Stimulated activated CD4-positive, alpha-beta T cell treated with anti-CD3 and anti-CD28 coated beads, TNF-alpha, amount 100 ng/mL, for 24 hours (primary cell): ENCODE results near the gene CDC25B.
"Not testable (repeated sequence)": the region's sequence is repeated elsewhere in the genome, so short reads cannot be mapped to it uniquely, and the experiment has no call there.

Source experiments
- DNase-seq, 3 experiments: peaks; one replicate each; pipeline ENCODE4 v3.0.0-alpha.2; 2020; ENCODE audit warnings: low read depth in 3 of 3

CDC25B gene

GRCh38 chr20:3826420-3826819 lies 30.3 kb downstream of the CDC25B start:
- DNase-seq: no peak

DNA sequence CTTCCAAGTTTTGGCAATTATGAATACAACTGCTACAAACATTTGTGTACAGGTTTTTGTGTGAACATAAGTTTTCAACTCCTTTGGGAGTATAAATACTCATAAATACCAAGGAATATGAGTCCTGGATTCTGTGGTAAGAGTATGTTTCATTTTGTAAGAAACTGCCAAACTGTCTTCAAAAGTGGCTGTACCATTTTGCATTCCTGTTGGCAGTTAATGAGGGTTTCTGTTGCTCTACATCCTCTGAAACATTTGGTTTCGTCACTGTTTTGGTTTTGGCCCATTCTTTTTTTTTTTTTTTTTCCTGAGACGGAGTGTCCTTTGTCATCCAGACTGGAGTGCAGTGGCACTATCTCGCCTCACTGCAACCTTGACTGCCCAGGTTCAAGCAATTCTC lies 32.7 kb downstream of the CDC25B start:
- DNase-seq: no peak

DNA sequence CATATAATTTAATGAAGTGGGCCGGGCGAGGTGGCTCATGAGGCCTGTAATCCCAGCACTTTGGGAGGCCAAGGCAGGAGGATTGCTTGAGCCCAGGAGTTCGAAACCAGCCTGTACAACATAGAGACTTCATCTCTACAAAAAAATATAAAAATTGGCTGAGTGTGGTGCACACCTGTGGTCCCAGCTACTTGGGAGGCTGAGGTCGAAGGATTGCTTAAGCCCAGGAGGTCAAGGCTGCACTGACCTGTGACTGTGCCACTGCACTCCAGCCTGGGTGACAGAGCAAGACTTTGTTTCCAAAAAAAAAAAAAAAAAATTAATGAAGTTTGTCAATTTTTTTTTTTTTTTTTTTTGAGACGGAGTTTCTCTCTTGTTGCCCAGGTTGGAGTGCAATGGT lies 33.8 kb downstream of the CDC25B start:
- not testable (repeated sequence) for DNase-seq

- no peak for DNase-seq
Measured at GRCh38 chr20:3836132-3836531, 40.0 kb downstream of the CDC25B start.

- DNase-seq: no peak
Measured at GRCh38 chr20:3839328-3839727, 43.2 kb downstream of the CDC25B start.

DNA sequence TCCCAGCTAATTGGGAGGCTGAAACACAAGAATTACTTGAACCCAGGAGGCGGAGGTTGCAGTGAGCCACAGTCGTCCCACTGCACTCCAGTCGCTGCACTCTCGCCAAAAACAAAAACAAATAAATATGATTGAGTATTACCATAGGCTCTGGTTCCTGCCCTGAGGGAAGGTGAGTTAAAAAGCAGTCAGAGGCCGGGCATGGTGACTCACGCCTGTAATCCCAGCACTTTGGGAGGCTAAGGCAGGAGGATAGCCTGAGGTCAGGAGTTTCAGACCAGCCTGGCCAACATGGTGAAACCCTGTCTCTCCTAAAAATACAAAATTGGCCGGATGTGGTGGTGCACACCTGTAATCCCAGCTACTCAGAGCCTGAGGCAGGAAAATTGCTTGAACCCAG lies 44.1 kb downstream of the CDC25B start:
- DNase-seq: not testable (repeated sequence)

GRCh38 chr20:3842348-3842930 lies 46.3 kb downstream of the CDC25B start:
- no peak for DNase-seq

DNA sequence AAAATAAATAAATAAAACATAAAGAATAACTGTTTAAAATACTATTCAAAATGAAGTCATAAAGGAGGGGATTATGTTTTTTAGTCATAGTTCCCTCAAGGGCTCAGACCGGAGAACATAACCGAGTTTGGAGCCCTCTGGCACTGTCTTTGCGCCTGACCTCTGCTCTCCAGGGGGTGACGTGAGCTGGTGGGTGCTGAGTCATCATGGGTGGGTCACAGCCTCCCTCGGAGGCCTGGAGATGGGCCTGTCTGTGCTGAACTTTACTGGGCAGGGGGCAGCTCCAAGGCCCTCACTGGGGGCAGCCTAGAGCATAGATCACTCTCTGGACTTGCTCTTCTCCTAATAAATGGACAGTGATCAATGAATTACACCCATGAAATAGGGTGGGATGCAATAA lies 47.4 kb downstream of the CDC25B start:
- no peak for DNase-seq

GRCh38 chr20:3843990-3844619 lies 48.0 kb downstream of the CDC25B start:
- not testable (repeated sequence) for DNase-seq

- DNase-seq: no peak
Measured at GRCh38 chr20:3846378-3846739, 50.2 kb downstream of the CDC25B start.

GRCh38 chr20:3846740-3847428 lies 50.8 kb downstream of the CDC25B start, which contains the start of gene MAVS:
MAVS (plus strand) TSS chr20:3846834; CDS start chr20:3854625, 7,791 bp downstream.
- peak; percentile 75 to 88 (median 75) for DNase-seq

GRCh38 chr20:3847429-3847940 lies 51.4 kb downstream of the CDC25B start:
- no peak for DNase-seq

- no peak for DNase-seq
Measured at GRCh38 chr20:3848565-3848964, 52.5 kb downstream of the CDC25B start.

DNA sequence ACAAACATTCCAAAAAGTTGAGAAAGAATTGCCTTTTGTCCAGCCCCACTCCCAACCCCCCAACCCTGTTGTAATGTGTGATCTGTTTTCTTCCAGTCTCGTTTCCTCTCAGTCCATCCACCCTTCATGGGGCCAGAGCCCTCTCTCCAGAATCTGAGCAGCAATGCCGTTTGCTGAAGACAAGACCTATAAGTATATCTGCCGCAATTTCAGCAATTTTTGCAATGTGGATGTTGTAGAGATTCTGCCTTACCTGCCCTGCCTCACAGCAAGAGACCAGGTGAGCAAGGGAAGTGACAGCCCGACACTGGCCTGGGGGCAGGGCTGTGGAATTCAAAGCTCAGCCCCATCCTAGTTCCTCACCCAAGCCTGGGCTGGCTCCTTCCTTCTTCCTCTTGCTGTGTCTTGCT lies 58.4 kb downstream of the CDC25B start:
- no peak for DNase-seq
